Adipose tissue (tissue), 3 donors: ENCODE results near the gene ARMC7. TPM values are rescaled to one million over a fixed set of nuclear protein-coding genes. Genes with fewer than 3 reads are reported as not detected.
"Not testable (repeated sequence)": the region's sequence is repeated elsewhere in the genome, so short reads cannot be mapped to it uniquely, and the experiment has no call there.

Experiments used
- H3K27ac ChIP-seq: one replicate; pipeline ENCODE4 v1.5.1; 2013; ENCODE audit warnings: low read depth, low read length
- WGBS, 3 donors: extraction: QIAGEN DNeasy Blood & Tissue Kit; methylation state at CpG; one replicate each; pipeline ENCODE4 v1.1.7; 2013; 5-methylcytosine and 5-hydroxymethylcytosine counted together
- polyA plus RNA-seq, 3 donors: library from polyadenylated mRNA; stranded (reverse); fragments of 200-250 nt; gene quantifications; one replicate each; pipeline ENCODE4 v1.2.3, GENCODE V29; 2013
- donor health status: healthy with polysubstance abuse.
- donor health status: Bipolar disorder and iron deficiency.
- donor health status: healthy.

The ARMC7 gene
- polyA plus RNA-seq, 3 donors: 2.9 to 6.1 (median 4.2) TPM

- H3K27ac ChIP-seq: no peak overlapping the region
- 89 to 95% (median 91%) methylated on average over 5 of the region's 5 CpGs for WGBS, 3 donors
These were observed 25.7 kb downstream of the ARMC7 start for GRCh38 chr17:75135452-75135851.

GRCh38 chr17:75135946-75136345, 26.2 kb downstream of the ARMC7 start:
- WGBS, 3 donors: 88 to 92% (median 90%) methylated on average over 8 of the region's 8 CpGs
- H3K27ac ChIP-seq: no peak overlapping the region

GRCh38 chr17:75137762-75138161, 28.0 kb downstream of the ARMC7 start:
- not testable (repeated sequence) for H3K27ac ChIP-seq
- 94 to 96% (median 94%) methylated on average over 9 of the region's 9 CpGs for WGBS, 3 donors

- 95 to 99% (median 96%) methylated on average over 5 of the region's 5 CpGs for WGBS, 3 donors
- no peak overlapping the region for H3K27ac ChIP-seq
These were observed 28.8 kb downstream of the ARMC7 start for GRCh38 chr17:75138519-75138918.

- WGBS, 3 donors: 85 to 88% (median 86%) methylated on average over 13 of the region's 13 CpGs
- H3K27ac ChIP-seq: no peak overlapping the region
These were observed 32.6 kb downstream of the ARMC7 start for GRCh38 chr17:75142236-75142971.

- no peak overlapping the region for H3K27ac ChIP-seq
- 88 to 91% (median 90%) methylated on average over 11 of the region's 11 CpGs for WGBS, 3 donors
These were observed 35.2 kb downstream of the ARMC7 start for GRCh38 chr17:75144816-75145512.

- H3K27ac ChIP-seq: no peak overlapping the region
- WGBS, 3 donors: 56 to 80% (median 63%) methylated on average over 3 of the region's 3 CpGs
These were observed 36.8 kb downstream of the ARMC7 start for GRCh38 chr17:75146592-75146991.

- H3K27ac ChIP-seq: no peak overlapping the region
- WGBS, 3 donors: 80 to 85% (median 81%) methylated on average over 6 of the region's 6 CpGs
These were observed 38.2 kb downstream of the ARMC7 start for GRCh38 chr17:75147878-75148546.

- no peak overlapping the region for H3K27ac ChIP-seq
- 90 to 96% (median 93%) methylated on average over 6 of the region's 6 CpGs for WGBS, 3 donors
These were observed 42.2 kb downstream of the ARMC7 start for GRCh38 chr17:75151930-75152329.

GRCh38 chr17:75152523-75152921, 42.8 kb downstream of the ARMC7 start:
- H3K27ac ChIP-seq: no peak overlapping the region
- WGBS, 3 donors: 89 to 92% (median 90%) methylated on average over 6 of the region's 6 CpGs

- no peak overlapping the region for H3K27ac ChIP-seq
- 6 to 12% (median 7%) methylated on average over 27 to 28 of the region's 28 CpGs for WGBS, 3 donors
These were observed 43.4 kb downstream of the ARMC7 start for GRCh38 chr17:75152922-75153779.

GRCh38 chr17:75153780-75154194, 44.0 kb downstream of the ARMC7 start:
- H3K27ac ChIP-seq: no peak overlapping the region
- WGBS, 3 donors: 0 to 1% (median 0%) methylated on average over 35 of the region's 35 CpGs

GRCh38 chr17:75154195-75155106, 44.7 kb downstream of the ARMC7 start, which contains the start of gene JPT1:
TSS of gene JPT1 (minus strand) at chr17:75154512. CDS start at chr17:75154397, 115 bp downstream.
- WGBS, 3 donors: 2% methylated on average over 52 to 67 of the region's 67 CpGs

GRCh38 chr17:75155191-75155601, 45.4 kb downstream of the ARMC7 start:
- H3K27ac ChIP-seq: no peak overlapping the region

More at GRCh38 chr17:75154195-75155106, 44.7 kb downstream of the ARMC7 start, which contains the start of gene JPT1:
- H3K27ac ChIP-seq: no peak within 1 kb of the TSS

GRCh38 chr17:75158480-75158879, 48.7 kb downstream of the ARMC7 start:
- H3K27ac ChIP-seq: not testable (repeated sequence)
- 88 to 94% (median 93%) methylated on average over 8 of the region's 8 CpGs for WGBS, 3 donors

More at GRCh38 chr17:75155191-75155601, 45.4 kb downstream of the ARMC7 start:
- WGBS, 3 donors: 81 to 96% (median 95%) methylated on average over 3 of the region's 3 CpGs

- 92 to 95% (median 94%) methylated on average over 4 of the region's 4 CpGs for WGBS, 3 donors
- H3K27ac ChIP-seq: no peak overlapping the region
These were observed 49.6 kb downstream of the ARMC7 start for GRCh38 chr17:75159196-75160031.
